ENCODE measurements around the gene RUNX1.

- no peak for TF ChIP-seq POLR2A (IDR thresholded peaks at IDR 0.05; ENCODE audit: low read depth, low read length)
- no peak for TF ChIP-seq GATA2 (IDR thresholded peaks at IDR 0.05; ENCODE audit: insufficient read depth, insufficient read length, low read depth, low read length)
- TF ChIP-seq CTCF (IDR thresholded peaks at IDR 0.05; ENCODE audit: extremely low read depth in 1 of 2, insufficient read depth in 1 of 2, low read depth in 1 of 2, low read length in 2 of 2): no peak
- no peak for TF ChIP-seq FOS (IDR thresholded peaks at IDR 0.05; ENCODE audit: borderline replicate concordance, insufficient read depth, low read length)
- no peak for TF ChIP-seq POLR2AphosphoS5 (IDR thresholded peaks at IDR 0.05; ENCODE audit: insufficient read depth, low read depth, low read length)
- peak; percentile 47 for TF ChIP-seq EZH2 (IDR thresholded peaks at IDR 0.05; ENCODE audit: borderline replicate concordance, low read depth, low read length, severe bottlenecking)
These were observed 140.6 kb downstream of the RUNX1 start for GRCh38 chr21:34908419-34909055.

Measured in endothelial cell of umbilical vein (primary cell).